ENCODE measurements around the gene LOXHD1.

The LOXHD1 gene

GRCh38 chr18:46436621-46437020 is 220.4 kb downstream of the LOXHD1 start:
- DNase-seq, result no peak

GRCh38 chr18:46435031-46435430 is 222.0 kb downstream of the LOXHD1 start:
- no peak for DNase-seq

- DNase-seq, result no peak
These were observed 222.4 kb downstream of the LOXHD1 start for GRCh38 chr18:46434629-46435028.

- no peak for DNase-seq
These were observed 223.7 kb downstream of the LOXHD1 start for GRCh38 chr18:46433121-46433826.

GRCh38 chr18:46431522-46432171 is 225.4 kb downstream of the LOXHD1 start:
- no peak for DNase-seq

- no peak for DNase-seq
These were observed 227.3 kb downstream of the LOXHD1 start for GRCh38 chr18:46429649-46430224.

- DNase-seq, result no peak
These were observed 227.9 kb downstream of the LOXHD1 start for GRCh38 chr18:46429130-46429529.

- no peak for DNase-seq
These were observed 228.7 kb downstream of the LOXHD1 start for GRCh38 chr18:46428368-46428767.

GRCh38 chr18:46427216-46427995 is 229.6 kb downstream of the LOXHD1 start:
- no peak for DNase-seq

All from effector CD4-positive, alpha-beta T cell (primary cell).